ENCODE data around the gene AMDHD1.

AMDHD1 gene

GRCh38 chr12:95918194-95918993, 24.7 kb upstream of the AMDHD1 start:
- no peaks in the 10 kb centered on the region for H3K9me3 ChIP-seq (ENCODE audit: severe bottlenecking)
- no peak overlapping the region for H3K27ac ChIP-seq
- TF ChIP-seq, protein P1, sequence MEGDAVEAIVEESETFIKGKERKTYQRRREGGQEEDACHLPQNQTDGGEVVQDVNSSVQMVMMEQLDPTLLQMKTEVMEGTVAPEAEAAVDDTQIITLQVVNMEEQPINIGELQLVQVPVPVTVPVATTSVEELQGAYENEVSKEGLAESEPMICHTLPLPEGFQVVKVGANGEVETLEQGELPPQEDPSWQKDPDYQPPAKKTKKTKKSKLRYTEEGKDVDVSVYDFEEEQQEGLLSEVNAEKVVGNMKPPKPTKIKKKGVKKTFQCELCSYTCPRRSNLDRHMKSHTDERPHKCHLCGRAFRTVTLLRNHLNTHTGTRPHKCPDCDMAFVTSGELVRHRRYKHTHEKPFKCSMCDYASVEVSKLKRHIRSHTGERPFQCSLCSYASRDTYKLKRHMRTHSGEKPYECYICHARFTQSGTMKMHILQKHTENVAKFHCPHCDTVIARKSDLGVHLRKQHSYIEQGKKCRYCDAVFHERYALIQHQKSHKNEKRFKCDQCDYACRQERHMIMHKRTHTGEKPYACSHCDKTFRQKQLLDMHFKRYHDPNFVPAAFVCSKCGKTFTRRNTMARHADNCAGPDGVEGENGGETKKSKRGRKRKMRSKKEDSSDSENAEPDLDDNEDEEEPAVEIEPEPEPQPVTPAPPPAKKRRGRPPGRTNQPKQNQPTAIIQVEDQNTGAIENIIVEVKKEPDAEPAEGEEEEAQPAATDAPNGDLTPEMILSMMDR (IDR thresholded peaks at IDR 0.05; ENCODE audit: low read depth, low read length) = peak; percentile 93
- no peak overlapping the region for H3K4me3 ChIP-seq (ENCODE audit: low read depth, low read length)
- DNase-seq = peak; percentile 62
- no peaks in the 10 kb centered on the region for H3K27me3 ChIP-seq (ENCODE audit: insufficient read depth, low read depth, severe bottlenecking)
- H3K36me3 ChIP-seq = no peaks in the 10 kb centered on the region

DNA sequence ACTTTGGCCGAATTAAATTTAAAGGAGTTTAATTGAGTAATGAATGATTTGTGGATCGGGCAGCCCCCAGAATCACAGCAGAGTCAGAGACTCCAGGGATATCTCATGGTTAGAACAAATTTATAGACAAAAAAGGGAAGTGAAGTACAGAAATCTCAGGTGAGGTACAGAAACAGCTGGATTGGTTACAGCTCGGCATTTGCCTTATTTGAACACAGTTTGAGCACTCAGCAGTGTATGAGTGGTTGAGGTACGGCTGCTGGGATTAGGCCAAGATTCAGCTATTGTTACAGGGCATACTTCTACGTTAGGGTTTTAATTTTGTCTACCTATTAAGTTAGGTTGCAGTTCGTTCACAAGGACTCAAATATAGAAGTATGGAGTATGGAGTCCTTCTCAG, 24.0 kb upstream of the AMDHD1 start:
- no peaks in the 10 kb centered on the region for H3K36me3 ChIP-seq
- H3K9me3 ChIP-seq (ENCODE audit: severe bottlenecking) = no peaks in the 10 kb centered on the region
- no peak overlapping the region for H3K4me3 ChIP-seq (ENCODE audit: low read depth, low read length)
- H3K27ac ChIP-seq = no peak overlapping the region
- TF ChIP-seq, protein P1 (IDR thresholded peaks at IDR 0.05; ENCODE audit: low read depth, low read length) = no peak
- no peaks in the 10 kb centered on the region for H3K27me3 ChIP-seq (ENCODE audit: insufficient read depth, low read depth, severe bottlenecking)
- no peak for DNase-seq

DNA sequence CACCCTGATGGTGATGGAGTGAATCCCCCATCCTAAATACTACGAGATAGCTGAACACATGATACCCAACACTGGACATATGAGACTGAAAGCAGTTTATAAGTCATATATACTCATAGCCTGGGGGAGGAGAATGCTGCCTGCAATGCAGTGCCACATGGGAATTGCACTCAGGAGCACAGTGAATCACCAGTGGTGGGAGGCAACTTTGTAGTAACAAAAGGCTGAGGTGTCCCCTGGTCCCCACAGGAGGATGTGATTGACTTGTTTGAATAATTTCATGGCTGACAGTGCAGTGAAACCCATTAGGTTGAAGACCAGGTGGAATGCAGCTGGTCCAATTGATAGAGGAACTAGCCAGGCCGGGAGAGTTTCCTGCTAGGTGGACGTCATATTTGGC, 20.9 kb upstream of the AMDHD1 start:
- Histone ChIP-seq H3K9me3 (ENCODE audit: severe bottlenecking) (peaks cover 3% of the 10 kb centered on the region), H3K27me3 (ENCODE audit: insufficient read depth, low read depth, severe bottlenecking) (no peaks in the 10 kb centered on the region), H3K4me3 (ENCODE audit: low read depth, low read length) (no peak overlapping the region), H3K36me3 (no peaks in the 10 kb centered on the region), H3K27ac (no peak overlapping the region)
- TF ChIP-seq, protein P1 (IDR thresholded peaks at IDR 0.05; ENCODE audit: low read depth, low read length) = no peak
- DNase-seq = no peak

GRCh38 chr12:95940514-95940913, 2.6 kb upstream of the AMDHD1 start:
- Histone ChIP-seq H3K36me3 (no peaks in the 10 kb centered on the region), H3K9me3 (ENCODE audit: severe bottlenecking) (no peaks in the 10 kb centered on the region), H3K4me3 (ENCODE audit: low read depth, low read length) (no peak overlapping the region), H3K27me3 (ENCODE audit: insufficient read depth, low read depth, severe bottlenecking) (no peaks in the 10 kb centered on the region), H3K27ac (no peak overlapping the region)
- TF ChIP-seq, protein P1 (IDR thresholded peaks at IDR 0.05; ENCODE audit: low read depth, low read length) = no peak
- no peak for DNase-seq

GRCh38 chr12:95942101-95942523, 1.0 kb upstream of the AMDHD1 start:
- no peaks in the 10 kb centered on the region for H3K36me3 ChIP-seq
- no peak for DNase-seq
- peak overlapping the region; percentile 85 for H3K27ac ChIP-seq
- H3K9me3 ChIP-seq (ENCODE audit: severe bottlenecking) = no peaks in the 10 kb centered on the region
- H3K27me3 ChIP-seq (ENCODE audit: insufficient read depth, low read depth, severe bottlenecking) = no peaks in the 10 kb centered on the region
- TF ChIP-seq, protein P1 (IDR thresholded peaks at IDR 0.05; ENCODE audit: low read depth, low read length) = no peak
- H3K4me3 ChIP-seq (ENCODE audit: low read depth, low read length) = peak overlapping the region; percentile 82

Data from WERI-Rb-1 (cell line).